BJ (cell line): ENCODE measurements around the gene PRM1. TPM values are rescaled to one million over a fixed set of nuclear protein-coding genes. Genes with fewer than 3 reads are reported as not detected.

ENCODE experiments used
- CTCF ChIA-PET: fragments of 350-600 bp; formaldehyde crosslinking; extraction: SDS; loops from one replicate; lab custom pipeline; 2021; ENCODE audit warnings: antibody characterized with exemption, inconsistent platforms; lab: Yijun Ruan, JAX
- POLR2A ChIA-PET: fragments of 300-600 bp; sonication (Branson Sonifier 250); formaldehyde crosslinking; extraction: SDS; loops from one replicate; lab custom pipeline; 2021; ENCODE audit warnings: antibody characterized with exemption; lab: Charles Lee
- DNase-seq: peaks from one replicate; pipeline ENCODE4 v3.0.0-alpha.2; 2011; ENCODE audit warnings: low read depth
- H3K27me3 ChIP-seq: 2 replicates; pipeline ENCODE4 v1.6.0; 2011; ENCODE audit warnings: low read length; ENCODE audit not compliant: control insufficient read depth, insufficient read depth
- H3K36me3 ChIP-seq: 2 replicates; pipeline ENCODE4 v1.5.1; 2011; ENCODE audit warnings: low read length; ENCODE audit not compliant: control insufficient read depth, insufficient read depth
- H3K4me3 ChIP-seq: 2 replicates; pipeline ENCODE4 v1.5.1; 2011; ENCODE audit warnings: low read depth, mild to moderate bottlenecking, control low read depth, low read length
- CTCF ChIP-seq: IDR thresholded peaks from 2 replicates; pipeline ENCODE4 v1.5.1; 2011; ENCODE audit warnings: low read depth, mild to moderate bottlenecking, control low read depth, inconsistent platforms, low read length, moderate library complexity; ENCODE audit not compliant: insufficient read depth
- polyA plus RNA-seq: library from polyadenylated mRNA; depleted of rRNA; stranded (reverse); fragments of >200 nt; gene quantifications from 2 replicates; pipeline ENCODE4 v1.2.3, GENCODE V29; 2011

The PRM1 gene
- polyA plus RNA-seq, 1 experiment, result not detected

- DNase-seq, result no peak
- ChIA-PET POLR2A (no interaction called here), CTCF (no interaction called here)
- no peak for TF ChIP-seq CTCF
- Histone ChIP-seq H3K4me3 (no peak overlapping the region), H3K36me3 (no peaks in the 10 kb centered on the region), H3K27me3 (no peaks in the 10 kb centered on the region)
These were observed 25.3 kb upstream of the PRM1 start for GRCh38 chr16:11306381-11306780.

- TF ChIP-seq CTCF, result no peak
- POLR2A ChIA-PET, result no interaction called here
- no peak for DNase-seq
These were observed 22.4 kb upstream of the PRM1 start for GRCh38 chr16:11303405-11304138.

DNA sequence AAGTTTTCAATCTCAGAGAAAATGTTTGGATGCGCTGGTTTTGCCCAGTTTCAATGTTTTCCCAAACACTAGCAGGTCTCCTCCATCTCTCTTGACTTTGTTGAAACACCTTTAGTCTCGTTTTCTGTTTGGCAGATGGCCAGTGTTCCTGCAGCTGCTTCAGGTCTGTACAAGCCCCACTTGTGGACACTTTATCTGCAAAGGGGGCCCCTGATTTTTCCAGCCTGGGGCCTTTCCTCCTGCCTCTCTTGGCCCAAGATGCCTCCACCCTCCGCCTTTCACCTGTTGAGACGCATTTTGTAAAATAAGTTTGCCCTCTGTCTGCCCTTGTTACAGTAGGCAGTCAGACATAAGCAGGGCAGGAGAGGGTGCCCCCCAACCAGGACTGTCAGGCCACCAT lies 21.8 kb upstream of the PRM1 start:
- CTCF ChIA-PET, result interaction anchor here (0.6 kb wide), 1 partner anchor 68 kb away, joined by 3 read pairs; no protein-coding TSS in a partner anchor

More at GRCh38 chr16:11303405-11304138, 22.4 kb upstream of the PRM1 start:
- Histone ChIP-seq H3K4me3 (no peak overlapping the region), H3K27me3 (no peaks in the 10 kb centered on the region), H3K36me3 (no peaks in the 10 kb centered on the region)
- CTCF ChIA-PET, result no interaction called here

GRCh38 chr16:11301645-11302501 lies 20.7 kb upstream of the PRM1 start:
- DNase-seq, result no peak
- POLR2A ChIA-PET, result no interaction called here
- Histone ChIP-seq H3K4me3 (no peak overlapping the region), H3K27me3 (no peaks in the 10 kb centered on the region), H3K36me3 (no peaks in the 10 kb centered on the region)
- TF ChIP-seq CTCF, result no peak
- CTCF ChIA-PET, result interaction anchor here (0.6 kb wide), 1 partner anchor 69 kb away, joined by 3 read pairs; no protein-coding TSS in a partner anchor

More for the DNA sequence above, 21.8 kb upstream of the PRM1 start:
- POLR2A ChIA-PET, result no interaction called here
- Histone ChIP-seq H3K4me3 (no peak overlapping the region), H3K36me3 (no peaks in the 10 kb centered on the region), H3K27me3 (no peaks in the 10 kb centered on the region)
- DNase-seq, result no peak
- TF ChIP-seq CTCF, result no peak

GRCh38 chr16:11300560-11300892 lies 19.4 kb upstream of the PRM1 start:
- TF ChIP-seq CTCF, result no peak
- no peak for DNase-seq
- Histone ChIP-seq H3K4me3 (no peak overlapping the region), H3K36me3 (no peaks in the 10 kb centered on the region), H3K27me3 (no peaks in the 10 kb centered on the region)
- ChIA-PET CTCF (no interaction called here), POLR2A (no interaction called here)
